Chondrocyte (in vitro differentiated cells): ENCODE measurements around the gene DNAJC1. TPM values are rescaled to one million over a fixed set of nuclear protein-coding genes. Genes with fewer than 3 reads are reported as not detected.
A peak's percentile ranks its signal among the peaks of the same experiment; 100 is the strongest.

Experiments
- DNase-seq: peaks from one replicate; pipeline ENCODE4 v3.0.0; 2021; ENCODE audit warnings: mixed read lengths, low spot score
- H3K27ac Mint-ChIP-seq: one replicate; pipeline ENCODE4 v1.8.0; 2021; ENCODE audit warnings: mild to moderate bottlenecking, moderate library complexity, mixed read lengths; ENCODE audit not compliant: unreplicated experiment
- H3K27me3 Mint-ChIP-seq: 2 replicates; pipeline ENCODE4 v1.8.0; 2021; ENCODE audit warnings: low read depth, mixed read lengths
- H3K36me3 Mint-ChIP-seq: 2 replicates; pipeline ENCODE4 v1.8.0; 2021; ENCODE audit warnings: low read depth, mixed read lengths
- H3K4me1 Mint-ChIP-seq: 2 replicates; pipeline ENCODE4 v1.8.0; 2021; ENCODE audit warnings: low read depth, mild to moderate bottlenecking, mixed read lengths
- H3K4me3 Mint-ChIP-seq: one replicate; pipeline ENCODE4 v1.8.0; 2021; ENCODE audit warnings: mild to moderate bottlenecking, moderate library complexity, mixed read lengths; ENCODE audit not compliant: unreplicated experiment
- H3K9me3 Mint-ChIP-seq: 2 replicates; pipeline ENCODE4 v1.8.0; 2021; ENCODE audit warnings: low read depth, mixed read lengths
- total RNA-seq: library from RNA; stranded (reverse); gene quantifications from 3 replicates; pipeline ENCODE4 v1.2.1, GENCODE V29; 2021
- TF ChIP-seq, protein P1 (sequence below): fragments of 200-600 bp; sonication (generic); IDR thresholded peaks from 2 replicates; pipeline ENCODE4 v1.5.0; 2021; ENCODE audit warnings: antibody characterized with exemption, mild to moderate bottlenecking, moderate library complexity

Gene DNAJC1
- total RNA-seq, 1 donor from 2014 or later, result 45.1 TPM

- Mint-ChIP-seq H3K9me3 (no peaks in the 10 kb centered on the region), H3K4me3 (no peak overlapping the region), H3K27me3 (no peaks in the 10 kb centered on the region), H3K36me3 (peaks cover 8% of the 10 kb centered on the region), H3K4me1 (no peaks in the 10 kb centered on the region), H3K27ac (no peak overlapping the region)
- TF ChIP-seq, protein P1, sequence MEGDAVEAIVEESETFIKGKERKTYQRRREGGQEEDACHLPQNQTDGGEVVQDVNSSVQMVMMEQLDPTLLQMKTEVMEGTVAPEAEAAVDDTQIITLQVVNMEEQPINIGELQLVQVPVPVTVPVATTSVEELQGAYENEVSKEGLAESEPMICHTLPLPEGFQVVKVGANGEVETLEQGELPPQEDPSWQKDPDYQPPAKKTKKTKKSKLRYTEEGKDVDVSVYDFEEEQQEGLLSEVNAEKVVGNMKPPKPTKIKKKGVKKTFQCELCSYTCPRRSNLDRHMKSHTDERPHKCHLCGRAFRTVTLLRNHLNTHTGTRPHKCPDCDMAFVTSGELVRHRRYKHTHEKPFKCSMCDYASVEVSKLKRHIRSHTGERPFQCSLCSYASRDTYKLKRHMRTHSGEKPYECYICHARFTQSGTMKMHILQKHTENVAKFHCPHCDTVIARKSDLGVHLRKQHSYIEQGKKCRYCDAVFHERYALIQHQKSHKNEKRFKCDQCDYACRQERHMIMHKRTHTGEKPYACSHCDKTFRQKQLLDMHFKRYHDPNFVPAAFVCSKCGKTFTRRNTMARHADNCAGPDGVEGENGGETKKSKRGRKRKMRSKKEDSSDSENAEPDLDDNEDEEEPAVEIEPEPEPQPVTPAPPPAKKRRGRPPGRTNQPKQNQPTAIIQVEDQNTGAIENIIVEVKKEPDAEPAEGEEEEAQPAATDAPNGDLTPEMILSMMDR, result no peak
- DNase-seq, result no peak
Measured at GRCh38 chr10:21749788-21750187, 253.7 kb downstream of the DNAJC1 start.

- Mint-ChIP-seq H3K9me3 (no peaks in the 10 kb centered on the region), H3K4me3 (no peak overlapping the region), H3K4me1 (no peaks in the 10 kb centered on the region), H3K36me3 (peaks cover 13% of the 10 kb centered on the region), H3K27ac (peak overlapping the region; percentile 33), H3K27me3 (no peaks in the 10 kb centered on the region)
- TF ChIP-seq, protein P1, result no peak
- no peak for DNase-seq
Measured at GRCh38 chr10:21747809-21748208, 255.7 kb downstream of the DNAJC1 start.

DNA sequence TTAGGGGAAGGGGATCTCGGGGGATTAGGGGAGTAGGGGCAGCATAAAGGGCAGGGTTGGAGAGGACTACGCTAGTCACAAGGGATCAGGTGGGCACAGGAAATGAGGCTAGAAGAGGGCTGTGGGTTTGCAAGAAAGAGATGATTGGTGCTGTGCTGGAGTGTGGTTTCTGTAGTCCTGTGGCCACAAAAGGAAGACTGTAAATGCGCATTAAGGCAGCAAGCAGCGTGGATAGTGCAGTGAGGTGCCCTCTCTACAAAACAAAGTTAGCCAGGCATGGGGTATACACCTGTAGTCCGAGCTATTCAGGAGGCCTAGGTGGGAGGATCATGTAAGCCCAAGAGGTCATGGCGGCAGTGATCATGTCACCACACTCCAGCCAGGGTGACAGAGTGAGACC, 257.4 kb downstream of the DNAJC1 start:
- Mint-ChIP-seq H3K4me3 (no peak overlapping the region), H3K36me3 (peaks cover 17% of the 10 kb centered on the region), H3K4me1 (peaks cover 2% of the 10 kb centered on the region), H3K27ac (no peak overlapping the region), H3K9me3 (no peaks in the 10 kb centered on the region), H3K27me3 (no peaks in the 10 kb centered on the region)
- no peak for DNase-seq
- TF ChIP-seq, protein P1, result no peak

GRCh38 chr10:21744223-21744622, 259.3 kb downstream of the DNAJC1 start:
- Mint-ChIP-seq H3K27ac (no peak overlapping the region), H3K36me3 (peaks cover 24% of the 10 kb centered on the region), H3K27me3 (no peaks in the 10 kb centered on the region), H3K4me3 (no peak overlapping the region), H3K4me1 (peaks cover 7% of the 10 kb centered on the region), H3K9me3 (no peaks in the 10 kb centered on the region)
- no peak for DNase-seq
- TF ChIP-seq, protein P1, result no peak

DNA sequence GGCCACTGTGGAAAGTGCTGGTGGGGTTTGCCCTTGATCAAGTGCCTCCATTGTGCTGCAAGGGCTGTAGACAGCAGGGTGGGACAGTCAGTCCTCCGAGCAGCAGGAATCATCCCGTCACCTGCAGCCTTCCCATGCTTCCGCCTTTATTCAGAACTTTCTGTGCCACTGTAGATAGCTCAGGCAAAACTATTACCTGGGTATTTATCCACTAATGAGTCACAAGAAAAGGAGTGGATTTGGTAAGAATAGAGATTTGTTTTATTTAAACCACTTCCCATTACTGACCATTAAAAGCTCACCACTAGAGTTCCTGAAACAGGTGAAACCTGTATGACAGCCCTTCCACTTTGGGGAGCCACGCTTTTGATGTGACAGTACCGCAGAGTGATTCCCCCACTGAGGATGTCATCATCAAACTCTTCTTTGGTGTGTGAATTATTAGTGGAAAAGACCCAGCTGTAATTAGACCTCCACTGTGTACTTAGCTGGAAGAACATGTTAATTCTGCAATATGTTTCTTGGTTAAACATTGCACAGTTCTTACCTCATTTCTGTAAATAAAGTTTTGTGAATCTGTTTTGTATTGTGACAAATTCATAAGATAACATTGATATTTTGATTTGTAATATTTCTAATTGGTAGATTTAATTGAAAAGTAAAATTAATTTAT, 260.7 kb downstream of the DNAJC1 start:
- Mint-ChIP-seq H3K36me3 (peaks cover 31% of the 10 kb centered on the region), H3K9me3 (no peaks in the 10 kb centered on the region), H3K4me1 (peaks cover 10% of the 10 kb centered on the region), H3K4me3 (no peak overlapping the region), H3K27ac (no peak overlapping the region), H3K27me3 (no peaks in the 10 kb centered on the region)
- DNase-seq, result no peak
- TF ChIP-seq, protein P1, result no peak
